GM23338 (cell line): ENCODE measurements around the gene MAP3K4. TPM values are rescaled to one million over a fixed set of nuclear protein-coding genes. Genes with fewer than 3 reads are reported as not detected.
A peak's percentile ranks its signal among the peaks of the same experiment; 100 is the strongest.

Experiments
- ATAC-seq: fragments of 200-7000 bp; cut with Tn5 transposase; 3 replicates; pipeline ENCODE4 v1.9.1; 2020
- DNase-seq: peaks from one replicate; pipeline ENCODE4 v3.0.0-alpha.2; 2015; ENCODE audit warnings: low spot score
- H2AFZ ChIP-seq: fragments of 200-600 bp; sonication (generic); 2 replicates; pipeline ENCODE4 v1.8.0; 2016; ENCODE audit warnings: antibody characterized with exemption, mild to moderate bottlenecking, moderate library complexity
- H3F3A ChIP-seq: fragments of 200-600 bp; sonication (generic); replicated peaks from 2 replicates; pipeline ENCODE4 v1.8.0; 2017; ENCODE audit warnings: antibody characterized with exemption, mixed run types, low read depth
- H3K27ac ChIP-seq: fragments of 200-600 bp; sonication (generic); 2 replicates; pipeline ENCODE4 v1.6.1; 2016; ENCODE audit warnings: low read depth
- H3K27me3 ChIP-seq: fragments of 200-600 bp; sonication (generic); 2 replicates; pipeline ENCODE4 v1.8.0; 2016; ENCODE audit warnings: mild to moderate bottlenecking, mixed run types, moderate library complexity; ENCODE audit not compliant: insufficient read depth
- H3K36me3 ChIP-seq: fragments of 200-600 bp; sonication (generic); 2 replicates; pipeline ENCODE4 v1.8.0; 2016; ENCODE audit warnings: mild to moderate bottlenecking; ENCODE audit not compliant: insufficient read depth
- H3K4me1 ChIP-seq: fragments of 200-600 bp; sonication (generic); 2 replicates; pipeline ENCODE4 v1.8.0; 2016; ENCODE audit warnings: mild to moderate bottlenecking, moderate library complexity; ENCODE audit not compliant: insufficient read depth
- H3K4me2 ChIP-seq: fragments of 200-600 bp; sonication (generic); 2 replicates; pipeline ENCODE4 v1.7.1; 2017; ENCODE audit warnings: mixed run types
- H3K4me3 ChIP-seq: fragments of 200-600 bp; sonication (generic); 2 replicates; pipeline ENCODE4 v1.6.1; 2016; ENCODE audit warnings: mixed run types
- H3K79me2 ChIP-seq: fragments of 200-600 bp; sonication (generic); replicated peaks from 2 replicates; pipeline ENCODE4 v1.8.0; 2017; ENCODE audit warnings: mild to moderate bottlenecking; ENCODE audit not compliant: insufficient read depth
- H3K9me2 ChIP-seq: fragments of 200-600 bp; sonication (generic); 2 replicates; pipeline ENCODE4 v1.8.0; 2017; ENCODE audit not compliant: insufficient read depth
- H4K20me1 ChIP-seq: fragments of 200-600 bp; sonication (generic); replicated peaks from 2 replicates; pipeline ENCODE4 v1.8.0; 2017; ENCODE audit warnings: mild to moderate bottlenecking; ENCODE audit not compliant: insufficient read depth
- H3K27ac Mint-ChIP-seq: 2 replicates; pipeline ENCODE4 v1.8.0; 2020; ENCODE audit warnings: inconsistent platforms, mild to moderate bottlenecking, moderate library complexity, mixed read lengths
- H3K27me3 Mint-ChIP-seq: 3 replicates; pipeline ENCODE4 v1.8.0; 2022; ENCODE audit warnings: low read depth, mild to moderate bottlenecking, moderate library complexity, mixed read lengths, inconsistent platforms; ENCODE audit not compliant: insufficient read depth, poor library complexity
- H3K36me3 Mint-ChIP-seq: 3 replicates; pipeline ENCODE4 v1.8.0; 2021; ENCODE audit warnings: low read depth, mild to moderate bottlenecking, inconsistent platforms, moderate library complexity, mixed read lengths
- H3K4me1 Mint-ChIP-seq: 3 replicates; pipeline ENCODE4 v1.8.0; 2020; ENCODE audit warnings: mild to moderate bottlenecking, inconsistent platforms, mixed read lengths
- H3K4me3 Mint-ChIP-seq: 3 replicates; pipeline ENCODE4 v1.8.0; 2021; ENCODE audit warnings: moderate library complexity, mild to moderate bottlenecking, inconsistent platforms, mixed read lengths
- H3K9me3 Mint-ChIP-seq: 3 replicates; pipeline ENCODE4 v1.8.0; 2020; ENCODE audit warnings: moderate library complexity, mild to moderate bottlenecking, inconsistent platforms, mixed read lengths
- EZH2 ChIP-seq: fragments of 200-600 bp; sonication (generic); IDR thresholded peaks from one replicate; pipeline ENCODE4 v1.8.0; 2017; ENCODE audit warnings: antibody characterized with exemption, mild to moderate bottlenecking, low read depth; ENCODE audit not compliant: unreplicated experiment
- EZH2phosphoT487 ChIP-seq: fragments of 200-600 bp; sonication (generic); IDR thresholded peaks from one replicate; pipeline ENCODE4 v1.8.1; 2018; ENCODE audit warnings: antibody characterized with exemption; ENCODE audit not compliant: unreplicated experiment
- NANOG ChIP-seq: IDR thresholded peaks from 2 replicates; pipeline ENCODE4 v1.6.1; 2016; ENCODE audit warnings: antibody characterized with exemption, borderline replicate concordance
- POLR2AphosphoS5 ChIP-seq: IDR thresholded peaks from 2 replicates; pipeline ENCODE4 v1.6.1; 2016; ENCODE audit warnings: antibody characterized with exemption, low read depth
- STAT1 ChIP-seq: IDR thresholded peaks from one replicate; pipeline ENCODE4 v1.6.1; 2016; ENCODE audit warnings: antibody characterized with exemption; ENCODE audit not compliant: unreplicated experiment
- ZNF114 ChIP-seq: fragments of 250-450 bp; sonication (Bioruptor Pico); IDR thresholded peaks from 2 replicates; pipeline ENCODE4 v1.5.0; 2020; ENCODE audit warnings: mild to moderate bottlenecking, moderate library complexity
- ZNF331 ChIP-seq: fragments of 250-450 bp; sonication (Bioruptor Pico); IDR thresholded peaks from 2 replicates; pipeline ENCODE4 v1.5.0; 2020; ENCODE audit warnings: low read depth, mild to moderate bottlenecking, moderate library complexity
- polyA plus RNA-seq: library from polyadenylated mRNA; unstranded; fragments of >200 nt; fragmentation: Nextera tagmentation; extraction: Ambion mirVana; gene quantifications from 2 replicates; pipeline ENCODE4 v1.2.1, GENCODE V29; 2016
- total RNA-seq: library from RNA; depleted of rRNA; stranded (reverse); fragments of >200 nt; shearing (Covaris generic); gene quantifications from 2 replicates; pipeline ENCODE4 v1.2.3, GENCODE V29; 2014
- TF ChIP-seq, protein P1 (sequence below), 2 experiments: fragments of 200-600 bp in 1 of 2; sonication (generic) in 1 of 2; conservative IDR thresholded peaks; 2 replicates each; pipeline versions ENCODE4 v1.5.1 to v1.6.1; 2016 to 2017; ENCODE audit warnings: antibody characterized with exemption in 2 of 2, low read depth in 2 of 2, mild to moderate bottlenecking in 2 of 2, moderate library complexity in 1 of 2

The MAP3K4 gene
- total and polyA plus RNA-seq, 2 experiments from 2014 or later: 44.4 to 48.8 TPM

- H3K4me3 ChIP-seq: no peak overlapping the region
- H3K4me3 Mint-ChIP-seq: no peak overlapping the region
- H3F3A ChIP-seq: no peaks in the 10 kb centered on the region
- H3K9me3 Mint-ChIP-seq: no peaks in the 10 kb centered on the region
- H3K36me3 Mint-ChIP-seq: peaks cover 31% of the 10 kb centered on the region
- H3K27ac ChIP-seq: no peak overlapping the region
- no peaks in the 10 kb centered on the region for H3K27me3 ChIP-seq
- TF ChIP-seq EZH2phosphoT487 (no peak), POLR2AphosphoS5 (no peak), NANOG (no peak), EZH2 (no peak)
- TF ChIP-seq, protein P1, sequence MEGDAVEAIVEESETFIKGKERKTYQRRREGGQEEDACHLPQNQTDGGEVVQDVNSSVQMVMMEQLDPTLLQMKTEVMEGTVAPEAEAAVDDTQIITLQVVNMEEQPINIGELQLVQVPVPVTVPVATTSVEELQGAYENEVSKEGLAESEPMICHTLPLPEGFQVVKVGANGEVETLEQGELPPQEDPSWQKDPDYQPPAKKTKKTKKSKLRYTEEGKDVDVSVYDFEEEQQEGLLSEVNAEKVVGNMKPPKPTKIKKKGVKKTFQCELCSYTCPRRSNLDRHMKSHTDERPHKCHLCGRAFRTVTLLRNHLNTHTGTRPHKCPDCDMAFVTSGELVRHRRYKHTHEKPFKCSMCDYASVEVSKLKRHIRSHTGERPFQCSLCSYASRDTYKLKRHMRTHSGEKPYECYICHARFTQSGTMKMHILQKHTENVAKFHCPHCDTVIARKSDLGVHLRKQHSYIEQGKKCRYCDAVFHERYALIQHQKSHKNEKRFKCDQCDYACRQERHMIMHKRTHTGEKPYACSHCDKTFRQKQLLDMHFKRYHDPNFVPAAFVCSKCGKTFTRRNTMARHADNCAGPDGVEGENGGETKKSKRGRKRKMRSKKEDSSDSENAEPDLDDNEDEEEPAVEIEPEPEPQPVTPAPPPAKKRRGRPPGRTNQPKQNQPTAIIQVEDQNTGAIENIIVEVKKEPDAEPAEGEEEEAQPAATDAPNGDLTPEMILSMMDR (conservative IDR thresholded peaks at IDR 0.05; ENCODE audit: low read depth in 2 of 2): peak in 1 of 2 experiments; percentile 27; a peak in 2 of 4 replicates
- no peak overlapping the region for H3K4me2 ChIP-seq
- H3K9me2 ChIP-seq: no peaks in the 10 kb centered on the region
- no peak overlapping the region for H3K27ac Mint-ChIP-seq
- no peak for DNase-seq
- 0 out of 2 replicates have a peak, but pooled peaks cover 3% of the 10 kb centered on the region for H4K20me1 ChIP-seq
- H3K36me3 ChIP-seq: peaks cover 7% of the 10 kb centered on the region; the same call in 1 of the 2 replicates
- H2AFZ ChIP-seq: no peak overlapping the region
- no peaks in the 10 kb centered on the region; the same call in 2 of the 3 replicates for H3K4me1 Mint-ChIP-seq
- peaks cover 4% of the 10 kb centered on the region; the same call in 1 of the 2 replicates for H3K4me1 ChIP-seq
- H3K27me3 Mint-ChIP-seq: no peaks in the 10 kb centered on the region
- no peaks in the 10 kb centered on the region for H3K79me2 ChIP-seq
- ATAC-seq: no peak
Measured at GRCh38 chr6:161094955-161095354, 103.4 kb downstream of the MAP3K4 start.

DNA sequence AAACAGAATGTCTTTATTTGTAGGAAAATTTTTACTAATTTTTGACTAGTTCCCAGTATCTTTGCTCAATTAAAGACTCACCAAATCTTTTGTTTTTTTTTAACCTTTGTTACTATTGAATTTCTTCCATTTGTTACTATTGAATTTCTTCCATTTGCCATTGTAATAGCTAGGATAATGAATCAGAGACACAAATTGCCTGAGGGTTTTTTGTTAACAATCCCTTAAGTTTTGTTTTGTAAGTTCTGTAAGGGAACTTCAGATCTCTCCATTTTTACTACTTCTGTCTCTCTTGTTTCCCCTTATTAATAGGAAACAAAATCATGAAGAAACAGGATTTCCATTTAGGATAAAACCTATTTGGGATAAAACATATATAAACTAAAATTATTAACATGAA lies 104.3 kb downstream of the MAP3K4 start:
- H3K79me2 ChIP-seq: no peaks in the 10 kb centered on the region
- no peak overlapping the region for H3K4me3 ChIP-seq
- no peak for DNase-seq
- Mint-ChIP-seq H3K4me1 (no peaks in the 10 kb centered on the region; the same call in 2 of the 3 replicates), H3K27me3 (no peaks in the 10 kb centered on the region), H3K4me3 (no peak overlapping the region), H3K9me3 (no peaks in the 10 kb centered on the region), H3K27ac (no peak overlapping the region), H3K36me3 (peaks cover 28% of the 10 kb centered on the region)
- H3K4me2 ChIP-seq: no peak overlapping the region
- no peaks in the 10 kb centered on the region for H3K9me2 ChIP-seq
- no peaks in the 10 kb centered on the region for H3F3A ChIP-seq
- peaks cover 4% of the 10 kb centered on the region; the same call in 1 of the 2 replicates for H3K4me1 ChIP-seq
- H3K36me3 ChIP-seq: peaks cover 7% of the 10 kb centered on the region; the same call in 1 of the 2 replicates
- no peak for ATAC-seq
- no peaks in the 10 kb centered on the region for H3K27me3 ChIP-seq
- H3K27ac ChIP-seq: no peak overlapping the region
- TF ChIP-seq EZH2: no peak
- no peak for TF ChIP-seq ZNF331 (CRISPR knock-in tag)
- TF ChIP-seq STAT1: no peak
- peaks cover 3% of the 10 kb centered on the region; the same call in 1 of the 2 replicates for H4K20me1 ChIP-seq
- H2AFZ ChIP-seq: no peak overlapping the region

- no peak for ATAC-seq
- H3F3A ChIP-seq: no peaks in the 10 kb centered on the region
- no peaks in the 10 kb centered on the region for H3K79me2 ChIP-seq
- Mint-ChIP-seq H3K4me1 (no peaks in the 10 kb centered on the region; the same call in 2 of the 3 replicates), H3K27me3 (no peaks in the 10 kb centered on the region), H3K27ac (no peak overlapping the region), H3K36me3 (peaks cover 38% of the 10 kb centered on the region), H3K4me3 (no peak overlapping the region), H3K9me3 (no peaks in the 10 kb centered on the region)
- no peak overlapping the region for H3K4me2 ChIP-seq
- peaks cover 1% of the 10 kb centered on the region; the same call in 1 of the 2 replicates for H3K4me1 ChIP-seq
- DNase-seq: no peak
- H3K27ac ChIP-seq: no peak overlapping the region
- no peak overlapping the region for H2AFZ ChIP-seq
- no peak overlapping the region for H3K4me3 ChIP-seq
- no peaks in the 10 kb centered on the region for H3K9me2 ChIP-seq
- H3K36me3 ChIP-seq: peaks cover 15% of the 10 kb centered on the region
- H4K20me1 ChIP-seq: no peaks in the 10 kb centered on the region; the same call in 1 of the 2 replicates
- H3K27me3 ChIP-seq: no peaks in the 10 kb centered on the region
- TF ChIP-seq, protein P1 (conservative IDR thresholded peaks at IDR 0.05; ENCODE audit: low read depth in 2 of 2): no peak
- TF ChIP-seq EZH2: no peak
- TF ChIP-seq ZNF331 (CRISPR knock-in tag): no peak
- no peak for TF ChIP-seq ZNF114 (CRISPR knock-in tag)
- no peak for TF ChIP-seq POLR2AphosphoS5
- no peak for TF ChIP-seq EZH2phosphoT487
Measured at GRCh38 chr6:161100072-161100471, 108.5 kb downstream of the MAP3K4 start.
